ENCODE data around the gene STK35. TPM values are rescaled to one million over a fixed set of nuclear protein-coding genes. Genes with fewer than 3 reads are reported as not detected.
A peak's percentile ranks its signal among the peaks of the same experiment; 100 is the strongest.

STK35 gene
- total RNA-seq, 3 donors from 2014 or later, result 20.2 to 23.3 (median 22.2) TPM

DNA sequence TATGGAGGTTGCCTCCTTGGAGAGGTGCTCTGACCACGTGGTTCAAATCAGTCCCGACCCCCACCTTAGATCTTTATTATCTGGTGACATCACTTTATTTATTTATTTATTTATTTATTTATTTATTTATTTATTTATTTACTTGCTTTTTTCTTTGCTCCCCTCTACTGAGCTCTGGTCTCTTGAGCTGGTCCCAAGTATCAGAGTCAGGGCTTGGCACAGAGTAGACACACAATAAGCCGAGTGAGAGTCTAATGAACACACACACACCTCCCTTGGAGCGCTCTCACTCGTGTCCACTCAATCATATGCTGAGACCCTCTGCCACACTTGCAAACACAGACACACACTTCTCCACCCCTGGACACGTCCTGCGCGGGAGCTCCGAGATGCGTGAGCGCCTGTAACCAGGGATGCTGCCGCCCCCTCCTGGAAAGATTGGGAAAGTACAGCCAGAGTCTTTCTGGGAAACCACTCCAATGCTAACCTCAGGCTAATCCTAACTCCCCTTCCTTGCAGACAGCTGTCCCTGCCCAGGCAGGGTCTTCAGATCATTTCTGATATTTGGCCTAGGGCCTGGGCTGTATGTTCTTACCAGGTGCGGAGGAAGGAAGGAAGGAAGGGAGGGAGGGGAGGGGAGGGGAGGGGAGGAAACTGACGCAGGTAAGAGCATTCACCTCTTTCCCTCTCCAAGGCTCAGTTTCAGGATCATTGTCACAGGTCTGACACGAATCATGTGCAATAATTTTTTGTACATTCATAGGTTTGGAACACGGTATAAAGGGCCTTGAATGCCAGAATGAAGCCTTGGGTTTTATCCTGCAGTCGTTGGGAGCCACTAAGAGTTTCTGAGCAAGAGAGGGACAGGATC is 70.9 kb downstream of the STK35 start:
- Histone ChIP-seq H3K4me1 (ENCODE audit: low read depth) (no peaks in the 10 kb centered on the region), H3K36me3 (ENCODE audit: low read depth) (no peaks in the 10 kb centered on the region), H3K9me3 (no peaks in the 10 kb centered on the region), H3K4me3 (no peak overlapping the region)
- ATAC-seq, result peak; percentile 85
- DNase-seq, result peak; percentile 57 to 78 (median 61)
- TF ChIP-seq, protein P1, sequence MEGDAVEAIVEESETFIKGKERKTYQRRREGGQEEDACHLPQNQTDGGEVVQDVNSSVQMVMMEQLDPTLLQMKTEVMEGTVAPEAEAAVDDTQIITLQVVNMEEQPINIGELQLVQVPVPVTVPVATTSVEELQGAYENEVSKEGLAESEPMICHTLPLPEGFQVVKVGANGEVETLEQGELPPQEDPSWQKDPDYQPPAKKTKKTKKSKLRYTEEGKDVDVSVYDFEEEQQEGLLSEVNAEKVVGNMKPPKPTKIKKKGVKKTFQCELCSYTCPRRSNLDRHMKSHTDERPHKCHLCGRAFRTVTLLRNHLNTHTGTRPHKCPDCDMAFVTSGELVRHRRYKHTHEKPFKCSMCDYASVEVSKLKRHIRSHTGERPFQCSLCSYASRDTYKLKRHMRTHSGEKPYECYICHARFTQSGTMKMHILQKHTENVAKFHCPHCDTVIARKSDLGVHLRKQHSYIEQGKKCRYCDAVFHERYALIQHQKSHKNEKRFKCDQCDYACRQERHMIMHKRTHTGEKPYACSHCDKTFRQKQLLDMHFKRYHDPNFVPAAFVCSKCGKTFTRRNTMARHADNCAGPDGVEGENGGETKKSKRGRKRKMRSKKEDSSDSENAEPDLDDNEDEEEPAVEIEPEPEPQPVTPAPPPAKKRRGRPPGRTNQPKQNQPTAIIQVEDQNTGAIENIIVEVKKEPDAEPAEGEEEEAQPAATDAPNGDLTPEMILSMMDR (IDR thresholded peaks at IDR 0.05), result peak; percentile 83
- intact Hi-C loops (cut with DNase I, micrococcal nuclease), result loop anchor here (5.0 kb wide), 2 partner anchors 165 to 205 kb away; no protein-coding TSS in a partner anchor

DNA sequence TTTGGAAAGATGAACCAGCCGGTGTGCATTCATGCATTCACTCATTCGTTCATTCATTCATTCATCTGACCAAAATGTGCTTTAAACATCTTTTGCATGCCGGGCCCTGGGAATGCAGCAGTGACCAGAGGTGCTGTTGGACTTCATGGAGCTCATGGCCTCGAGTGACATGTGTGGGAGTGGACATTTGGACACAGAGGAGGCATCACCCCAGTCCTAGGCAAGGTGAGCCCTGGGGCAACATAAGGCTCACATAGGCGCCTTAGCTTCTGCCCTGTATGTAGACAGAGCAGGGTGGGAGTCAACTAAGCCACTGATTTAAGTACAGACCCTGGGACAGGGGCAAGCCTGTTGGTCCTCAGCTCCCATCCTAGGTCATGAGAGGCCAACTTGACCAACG is 71.6 kb downstream of the STK35 start:
- H3K4me3 ChIP-seq, result no peak overlapping the region
- H3K4me1 ChIP-seq (ENCODE audit: low read depth), result no peaks in the 10 kb centered on the region
- ATAC-seq, result no peak
- no peaks in the 10 kb centered on the region for H3K36me3 ChIP-seq (ENCODE audit: low read depth)
- no peaks in the 10 kb centered on the region for H3K9me3 ChIP-seq
- intact Hi-C loops (cut with DNase I, micrococcal nuclease), result loop anchor here (5.0 kb wide), 2 partner anchors 166 to 206 kb away; no protein-coding TSS in a partner anchor
- DNase-seq, result no peak
- TF ChIP-seq, protein P1 (IDR thresholded peaks at IDR 0.05), result no peak

DNA sequence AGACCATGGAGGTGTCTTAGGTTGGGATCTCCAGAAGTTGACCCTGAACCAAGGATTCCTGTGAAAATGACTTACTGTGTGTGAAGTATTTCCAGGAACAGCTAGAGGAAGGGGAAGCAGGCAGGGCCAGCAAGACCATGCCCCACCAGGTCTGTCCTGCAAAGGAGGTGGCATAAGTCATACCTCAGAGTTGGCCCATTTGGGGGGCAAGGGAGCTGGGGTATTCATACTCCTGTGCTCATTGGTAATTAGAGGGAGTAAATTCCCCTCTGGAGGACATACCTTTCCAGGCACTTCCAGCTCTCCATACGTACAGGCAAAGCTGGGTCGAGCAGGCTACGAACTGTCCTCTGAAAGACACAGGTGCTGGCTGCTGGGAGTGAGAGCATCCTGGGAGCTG is 72.4 kb downstream of the STK35 start:
- H3K9me3 ChIP-seq, result no peaks in the 10 kb centered on the region
- H3K4me1 ChIP-seq (ENCODE audit: low read depth), result no peaks in the 10 kb centered on the region
- no peaks in the 10 kb centered on the region for H3K36me3 ChIP-seq (ENCODE audit: low read depth)
- no peak overlapping the region for H3K4me3 ChIP-seq
- ATAC-seq (no peak), DNase-seq (no peak)
- TF ChIP-seq, protein P1 (IDR thresholded peaks at IDR 0.05), result no peak
- intact Hi-C loops (cut with DNase I, micrococcal nuclease), result loop anchor here (5.0 kb wide), 2 partner anchors 167 to 207 kb away; no protein-coding TSS in a partner anchor

DNA sequence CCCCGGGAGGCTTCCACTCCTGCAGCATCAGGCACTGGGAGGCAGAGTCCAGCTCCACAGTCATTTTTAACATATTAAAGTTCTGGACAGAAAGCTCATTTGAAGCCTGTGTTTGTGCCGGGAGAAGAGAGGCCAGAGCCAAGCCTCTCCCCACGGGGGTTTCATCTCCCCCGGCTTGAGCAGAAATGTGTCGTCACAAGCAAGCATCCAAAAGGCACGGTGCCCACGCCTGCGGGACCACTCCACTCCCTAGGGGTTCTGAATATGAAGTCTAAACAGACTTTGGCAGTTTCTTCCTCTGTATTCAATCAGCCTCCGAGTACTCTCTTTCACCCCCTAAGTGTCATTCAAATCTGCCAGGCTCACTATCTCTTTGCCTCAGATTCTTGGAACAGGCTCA is 75.3 kb downstream of the STK35 start:
- ATAC-seq (no peak), DNase-seq (no peak)
- Histone ChIP-seq H3K9me3 (no peaks in the 10 kb centered on the region), H3K4me1 (ENCODE audit: low read depth) (no peaks in the 10 kb centered on the region), H3K4me3 (no peak overlapping the region), H3K36me3 (ENCODE audit: low read depth) (no peaks in the 10 kb centered on the region)
- TF ChIP-seq, protein P1 (IDR thresholded peaks at IDR 0.05), result no peak
- intact Hi-C loops (cut with DNase I, micrococcal nuclease), result no loop called here

DNA sequence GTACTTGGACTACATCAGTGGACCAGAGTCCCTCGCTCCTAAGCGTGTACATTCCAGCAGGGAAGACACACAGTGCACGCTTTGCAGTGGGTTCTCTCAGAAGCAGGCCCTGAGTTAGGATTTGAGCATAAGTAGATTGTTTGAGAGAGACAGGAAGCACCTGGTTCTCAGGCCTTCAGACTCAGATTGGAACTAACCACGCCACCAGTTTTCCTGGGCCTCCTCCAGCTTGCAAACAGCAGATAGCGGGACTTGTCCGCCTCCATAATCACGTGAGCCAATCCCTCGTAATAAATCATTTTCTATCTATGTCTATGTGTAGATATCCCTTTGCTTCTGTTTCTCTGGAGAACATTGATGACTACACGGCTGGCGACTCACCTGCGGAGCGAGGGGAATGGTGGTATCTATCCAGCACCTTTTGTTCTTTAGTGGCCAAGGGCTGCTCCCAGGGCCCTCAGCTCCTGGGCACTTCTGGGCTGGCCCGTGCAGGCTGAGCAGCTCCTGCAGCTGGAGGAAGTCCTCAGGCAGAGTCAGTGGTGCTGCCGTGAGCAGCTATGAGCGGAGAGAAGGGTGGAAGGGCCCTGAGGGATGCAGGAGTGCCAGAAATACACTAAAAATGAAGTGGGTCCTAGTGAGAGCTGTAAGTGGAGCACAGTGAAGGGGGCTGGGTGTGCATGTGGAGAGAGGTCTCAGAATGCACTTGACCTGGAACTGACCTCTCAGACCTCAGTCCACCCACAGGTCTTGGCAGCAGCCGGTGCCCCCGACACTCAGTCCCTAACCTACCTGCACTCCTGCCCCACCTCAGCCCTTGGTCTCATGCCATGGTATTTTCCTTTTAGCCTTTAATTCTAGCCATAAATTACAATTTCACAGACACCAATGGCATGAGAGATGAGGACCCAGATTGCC is 76.9 kb downstream of the STK35 start:
- intact Hi-C loops (cut with DNase I, micrococcal nuclease), result no loop called here
- no peak for DNase-seq
- TF ChIP-seq, protein P1 (IDR thresholded peaks at IDR 0.05), result no peak
- Histone ChIP-seq H3K4me1 (ENCODE audit: low read depth) (no peaks in the 10 kb centered on the region), H3K4me3 (no peak overlapping the region), H3K9me3 (no peaks in the 10 kb centered on the region), H3K36me3 (ENCODE audit: low read depth) (no peaks in the 10 kb centered on the region)
- no peak for ATAC-seq

Measured in mucosa of descending colon (tissue), 3 donors.